GM12864 (cell line): ENCODE results near the gene RABL6.
A peak's percentile ranks its signal among the peaks of the same experiment; 100 is the strongest.

Experiments
- DNase-seq: peaks from one replicate; pipeline ENCODE4 v3.0.0-alpha.2; 2011; ENCODE audit warnings: low read depth
- H3K4me3 ChIP-seq: 2 replicates; pipeline ENCODE4 v1.5.1; 2011; ENCODE audit warnings: mild to moderate bottlenecking, low read depth, low read length, control low read depth
- TF ChIP-seq, protein P1 (sequence below): IDR thresholded peaks from 2 replicates; pipeline ENCODE4 v1.5.1; 2011; ENCODE audit warnings: low read depth, mild to moderate bottlenecking, moderate library complexity, low read length, control low read depth, inconsistent platforms; ENCODE audit errors: missing control alignments

The RABL6 gene

DNA sequence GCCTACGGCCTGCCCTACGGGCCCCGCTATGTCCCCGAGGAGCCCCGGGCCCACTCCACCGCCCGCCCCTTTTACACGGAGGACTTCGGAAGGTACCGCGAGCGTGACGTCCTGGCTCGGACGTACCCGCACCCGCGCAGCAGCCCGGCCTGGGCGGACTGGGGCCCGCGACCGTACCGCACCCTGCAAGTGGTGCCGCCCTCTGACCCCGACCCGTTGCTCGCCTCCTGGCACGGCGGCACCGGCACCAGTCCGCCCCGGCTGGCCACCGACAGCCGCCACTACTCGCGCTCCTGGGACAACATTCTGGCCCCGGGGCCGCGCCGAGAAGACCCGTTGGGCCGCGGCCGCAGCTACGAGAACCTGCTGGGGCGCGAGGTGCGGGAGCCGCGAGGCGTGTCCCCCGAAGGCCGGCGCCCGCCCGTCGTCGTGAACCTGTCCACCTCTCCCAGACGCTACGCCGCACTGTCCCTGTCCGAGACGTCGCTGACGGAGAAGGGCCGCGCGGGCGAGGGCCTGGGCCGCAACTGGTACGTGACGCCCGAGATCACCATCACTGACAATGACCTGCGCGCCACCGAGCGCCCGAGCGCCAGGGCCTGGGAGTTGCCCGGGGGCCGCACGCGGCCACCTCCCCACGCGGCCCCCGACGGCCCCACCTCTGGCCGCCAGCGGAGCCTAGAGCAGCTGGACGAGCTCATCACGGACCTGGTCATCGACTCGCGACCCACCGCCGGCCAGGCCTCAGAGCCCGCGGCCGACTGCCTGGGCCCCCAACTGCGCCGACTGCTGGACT is 37.9 kb downstream of the RABL6 start:
- TF ChIP-seq, protein P1, sequence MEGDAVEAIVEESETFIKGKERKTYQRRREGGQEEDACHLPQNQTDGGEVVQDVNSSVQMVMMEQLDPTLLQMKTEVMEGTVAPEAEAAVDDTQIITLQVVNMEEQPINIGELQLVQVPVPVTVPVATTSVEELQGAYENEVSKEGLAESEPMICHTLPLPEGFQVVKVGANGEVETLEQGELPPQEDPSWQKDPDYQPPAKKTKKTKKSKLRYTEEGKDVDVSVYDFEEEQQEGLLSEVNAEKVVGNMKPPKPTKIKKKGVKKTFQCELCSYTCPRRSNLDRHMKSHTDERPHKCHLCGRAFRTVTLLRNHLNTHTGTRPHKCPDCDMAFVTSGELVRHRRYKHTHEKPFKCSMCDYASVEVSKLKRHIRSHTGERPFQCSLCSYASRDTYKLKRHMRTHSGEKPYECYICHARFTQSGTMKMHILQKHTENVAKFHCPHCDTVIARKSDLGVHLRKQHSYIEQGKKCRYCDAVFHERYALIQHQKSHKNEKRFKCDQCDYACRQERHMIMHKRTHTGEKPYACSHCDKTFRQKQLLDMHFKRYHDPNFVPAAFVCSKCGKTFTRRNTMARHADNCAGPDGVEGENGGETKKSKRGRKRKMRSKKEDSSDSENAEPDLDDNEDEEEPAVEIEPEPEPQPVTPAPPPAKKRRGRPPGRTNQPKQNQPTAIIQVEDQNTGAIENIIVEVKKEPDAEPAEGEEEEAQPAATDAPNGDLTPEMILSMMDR = no peak
- DNase-seq = no peak
- no peak overlapping the region for H3K4me3 ChIP-seq

- TF ChIP-seq, protein P1 = no peak
- H3K4me3 ChIP-seq = no peak overlapping the region
- DNase-seq = no peak
Observed at GRCh38 chr9:136846376-136847087, 38.8 kb downstream of the RABL6 start.

GRCh38 chr9:136847088-136847825 is 39.5 kb downstream of the RABL6 start:
- DNase-seq = no peak
- H3K4me3 ChIP-seq = peak overlapping the region; percentile 67
- TF ChIP-seq, protein P1 = no peak

DNA sequence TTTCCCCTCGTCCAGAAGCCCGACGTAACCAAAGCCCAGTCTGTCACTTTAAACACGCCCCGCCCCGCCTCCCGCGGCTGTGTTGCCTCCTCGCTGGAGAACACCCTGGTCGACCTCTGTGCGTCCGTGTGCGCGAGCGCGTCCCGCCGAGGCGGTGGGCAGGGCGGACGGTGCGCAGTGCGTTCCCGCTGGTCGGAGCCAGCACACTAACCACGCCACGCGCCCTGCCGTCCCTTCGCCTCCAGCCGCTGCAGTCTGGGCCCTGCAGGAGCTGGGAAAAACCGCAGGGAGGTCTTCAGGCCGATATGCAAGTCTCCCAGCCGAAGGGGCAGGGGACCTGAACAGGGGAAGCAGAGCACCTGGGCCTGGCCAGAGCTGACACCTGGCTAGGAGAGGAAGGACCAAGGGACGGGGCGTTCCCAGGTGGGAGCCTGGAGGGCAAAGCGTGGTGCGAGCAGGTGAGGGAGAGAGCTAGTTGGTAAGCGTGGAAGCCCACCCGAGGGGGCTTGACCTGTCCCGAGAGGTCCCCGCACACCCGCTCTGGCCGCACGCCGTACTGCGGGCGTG is 40.2 kb downstream of the RABL6 start:
- H3K4me3 ChIP-seq = peak overlapping the region; percentile 67
- DNase-seq = peak; percentile 29
- TF ChIP-seq, protein P1 = no peak

- no peak for DNase-seq
- peak overlapping the region; percentile 67 for H3K4me3 ChIP-seq
- TF ChIP-seq, protein P1 = no peak
Observed at GRCh38 chr9:136848393-136849037, 40.8 kb downstream of the RABL6 start.
